ENCODE results near the gene NXPH2.
"Not testable (repeated sequence)": the region's sequence is repeated elsewhere in the genome, so short reads cannot be mapped to it uniquely, and the experiment has no call there.

The NXPH2 gene

GRCh38 chr2:138652378-138652777 is 127.8 kb downstream of the NXPH2 start:
- Histone ChIP-seq H2AFZ (ENCODE audit: low read depth) (no peak overlapping the region), H3K27ac (no peak overlapping the region), H3K36me3 (ENCODE audit: insufficient read depth) (no peaks in the 10 kb centered on the region), H3K79me2 (ENCODE audit: insufficient read depth, low read depth) (no peaks in the 10 kb centered on the region), H3K4me1 (ENCODE audit: low read depth, poor library complexity, severe bottlenecking) (no peaks in the 10 kb centered on the region), H3K9ac (no peak overlapping the region), H4K20me1 (ENCODE audit: insufficient read depth) (no peaks in the 10 kb centered on the region), H3K27me3 (ENCODE audit: insufficient read depth, low read depth) (no peaks in the 10 kb centered on the region), H3K4me3 (IDR thresholded peaks at IDR 0.05; ENCODE audit: insufficient read depth, low read depth, low read length) (no peak overlapping the region), H3K4me2 (no peak overlapping the region)
- TF ChIP-seq, protein P1, sequence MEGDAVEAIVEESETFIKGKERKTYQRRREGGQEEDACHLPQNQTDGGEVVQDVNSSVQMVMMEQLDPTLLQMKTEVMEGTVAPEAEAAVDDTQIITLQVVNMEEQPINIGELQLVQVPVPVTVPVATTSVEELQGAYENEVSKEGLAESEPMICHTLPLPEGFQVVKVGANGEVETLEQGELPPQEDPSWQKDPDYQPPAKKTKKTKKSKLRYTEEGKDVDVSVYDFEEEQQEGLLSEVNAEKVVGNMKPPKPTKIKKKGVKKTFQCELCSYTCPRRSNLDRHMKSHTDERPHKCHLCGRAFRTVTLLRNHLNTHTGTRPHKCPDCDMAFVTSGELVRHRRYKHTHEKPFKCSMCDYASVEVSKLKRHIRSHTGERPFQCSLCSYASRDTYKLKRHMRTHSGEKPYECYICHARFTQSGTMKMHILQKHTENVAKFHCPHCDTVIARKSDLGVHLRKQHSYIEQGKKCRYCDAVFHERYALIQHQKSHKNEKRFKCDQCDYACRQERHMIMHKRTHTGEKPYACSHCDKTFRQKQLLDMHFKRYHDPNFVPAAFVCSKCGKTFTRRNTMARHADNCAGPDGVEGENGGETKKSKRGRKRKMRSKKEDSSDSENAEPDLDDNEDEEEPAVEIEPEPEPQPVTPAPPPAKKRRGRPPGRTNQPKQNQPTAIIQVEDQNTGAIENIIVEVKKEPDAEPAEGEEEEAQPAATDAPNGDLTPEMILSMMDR (conservative IDR thresholded peaks at IDR 0.05; ENCODE audit: low read depth, low read length) = no peak

- Histone ChIP-seq H4K20me1 (ENCODE audit: insufficient read depth) (no peaks in the 10 kb centered on the region), H3K27ac (no peak overlapping the region), H3K4me2 (no peak overlapping the region), H2AFZ (ENCODE audit: low read depth) (no peak overlapping the region), H3K27me3 (ENCODE audit: insufficient read depth, low read depth) (no peaks in the 10 kb centered on the region), H3K36me3 (ENCODE audit: insufficient read depth) (no peaks in the 10 kb centered on the region), H3K9ac (no peak overlapping the region), H3K4me1 (ENCODE audit: low read depth, poor library complexity, severe bottlenecking) (no peaks in the 10 kb centered on the region), H3K4me3 (IDR thresholded peaks at IDR 0.05; ENCODE audit: insufficient read depth, low read depth, low read length) (no peak overlapping the region), H3K79me2 (ENCODE audit: insufficient read depth, low read depth) (no peaks in the 10 kb centered on the region)
- TF ChIP-seq, protein P1 (conservative IDR thresholded peaks at IDR 0.05; ENCODE audit: low read depth, low read length) = no peak
Observed at GRCh38 chr2:138649571-138649970, 130.6 kb downstream of the NXPH2 start.

DNA sequence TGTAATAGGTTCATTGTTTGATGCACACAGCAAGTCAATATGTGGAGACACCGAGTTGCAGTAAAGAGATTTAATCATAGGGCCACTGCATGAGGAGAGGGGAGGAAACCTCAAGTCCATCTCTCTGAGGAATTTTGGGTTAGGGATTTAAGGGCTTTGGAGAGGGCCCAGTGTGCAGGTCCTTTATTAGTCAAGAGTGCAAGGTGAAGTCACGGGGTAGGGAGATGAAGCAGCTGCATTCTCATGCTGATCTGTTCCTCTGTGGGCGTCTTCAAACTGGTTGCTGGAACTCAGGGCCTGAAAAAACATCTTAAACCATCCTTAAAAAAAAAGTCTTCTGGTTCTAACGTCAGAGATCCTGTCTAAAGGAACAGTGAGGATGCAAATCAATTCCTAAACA is 131.6 kb downstream of the NXPH2 start:
- H3K79me2 ChIP-seq (ENCODE audit: insufficient read depth, low read depth) = no peaks in the 10 kb centered on the region
- H3K27me3 ChIP-seq (ENCODE audit: insufficient read depth, low read depth) = no peaks in the 10 kb centered on the region
- H2AFZ ChIP-seq (ENCODE audit: low read depth) = no peak overlapping the region
- H3K4me3 ChIP-seq (IDR thresholded peaks at IDR 0.05; ENCODE audit: insufficient read depth, low read depth, low read length) = no peak overlapping the region
- no peak overlapping the region for H3K27ac ChIP-seq
- no peak overlapping the region for H3K9ac ChIP-seq
- no peaks in the 10 kb centered on the region for H3K4me1 ChIP-seq (ENCODE audit: low read depth, poor library complexity, severe bottlenecking)
- no peaks in the 10 kb centered on the region for H3K36me3 ChIP-seq (ENCODE audit: insufficient read depth)
- TF ChIP-seq, protein P1 (conservative IDR thresholded peaks at IDR 0.05; ENCODE audit: low read depth, low read length) = no peak
- H3K4me2 ChIP-seq = no peak overlapping the region
- H4K20me1 ChIP-seq (ENCODE audit: insufficient read depth) = no peaks in the 10 kb centered on the region

DNA sequence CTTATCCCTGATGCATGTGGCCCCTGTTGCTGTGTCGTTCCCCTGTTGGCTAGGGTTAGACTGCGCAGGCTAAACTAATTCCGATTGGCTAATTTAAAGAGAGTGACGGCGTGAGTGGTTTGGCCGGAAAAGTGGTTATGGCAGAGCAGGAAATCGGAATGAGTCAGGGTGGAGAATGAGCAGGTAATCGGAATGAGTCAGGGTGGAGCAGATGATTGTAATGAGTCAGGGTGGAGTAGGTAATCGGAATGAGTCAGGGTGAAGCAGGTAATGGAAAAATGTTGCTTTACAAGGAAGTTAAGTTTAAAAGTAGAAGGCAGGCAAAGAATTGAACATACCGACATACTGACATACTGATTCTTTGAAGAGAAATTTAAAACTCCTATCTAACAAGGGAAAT is 135.4 kb downstream of the NXPH2 start:
- not testable (repeated sequence) for H2AFZ ChIP-seq (ENCODE audit: low read depth); H3K27me3 ChIP-seq (ENCODE audit: insufficient read depth, low read depth); H3K4me3 ChIP-seq (IDR thresholded peaks at IDR 0.05; ENCODE audit: insufficient read depth, low read depth, low read length); H3K4me1 ChIP-seq (ENCODE audit: low read depth, poor library complexity, severe bottlenecking); H3K27ac ChIP-seq; H3K4me2 ChIP-seq; H3K79me2 ChIP-seq (ENCODE audit: insufficient read depth, low read depth); H3K36me3 ChIP-seq (ENCODE audit: insufficient read depth); H3K9ac ChIP-seq; H4K20me1 ChIP-seq (ENCODE audit: insufficient read depth)

- Histone ChIP-seq H4K20me1 (ENCODE audit: insufficient read depth) (no peaks in the 10 kb centered on the region), H3K79me2 (ENCODE audit: insufficient read depth, low read depth) (no peaks in the 10 kb centered on the region), H3K4me2 (no peak overlapping the region), H3K9ac (no peak overlapping the region), H2AFZ (ENCODE audit: low read depth) (no peak overlapping the region), H3K4me1 (ENCODE audit: low read depth, poor library complexity, severe bottlenecking) (no peaks in the 10 kb centered on the region), H3K27me3 (ENCODE audit: insufficient read depth, low read depth) (no peaks in the 10 kb centered on the region), H3K27ac (no peak overlapping the region), H3K36me3 (ENCODE audit: insufficient read depth) (no peaks in the 10 kb centered on the region), H3K4me3 (IDR thresholded peaks at IDR 0.05; ENCODE audit: insufficient read depth, low read depth, low read length) (no peak overlapping the region)
- TF ChIP-seq, protein P1 (conservative IDR thresholded peaks at IDR 0.05; ENCODE audit: low read depth, low read length) = no peak
Observed at GRCh38 chr2:138640921-138641676, 139.1 kb downstream of the NXPH2 start.

Measured in KMS-11 (cell line).